NCI-H69 (cell line): Measurements from ENCODE around the gene MRRF.

ENCODE experiments used
- DNase-seq: peaks from one replicate; lab custom pipeline; 2025; lab: John Stamatoyannopoulos, UW

Gene MRRF

DNA sequence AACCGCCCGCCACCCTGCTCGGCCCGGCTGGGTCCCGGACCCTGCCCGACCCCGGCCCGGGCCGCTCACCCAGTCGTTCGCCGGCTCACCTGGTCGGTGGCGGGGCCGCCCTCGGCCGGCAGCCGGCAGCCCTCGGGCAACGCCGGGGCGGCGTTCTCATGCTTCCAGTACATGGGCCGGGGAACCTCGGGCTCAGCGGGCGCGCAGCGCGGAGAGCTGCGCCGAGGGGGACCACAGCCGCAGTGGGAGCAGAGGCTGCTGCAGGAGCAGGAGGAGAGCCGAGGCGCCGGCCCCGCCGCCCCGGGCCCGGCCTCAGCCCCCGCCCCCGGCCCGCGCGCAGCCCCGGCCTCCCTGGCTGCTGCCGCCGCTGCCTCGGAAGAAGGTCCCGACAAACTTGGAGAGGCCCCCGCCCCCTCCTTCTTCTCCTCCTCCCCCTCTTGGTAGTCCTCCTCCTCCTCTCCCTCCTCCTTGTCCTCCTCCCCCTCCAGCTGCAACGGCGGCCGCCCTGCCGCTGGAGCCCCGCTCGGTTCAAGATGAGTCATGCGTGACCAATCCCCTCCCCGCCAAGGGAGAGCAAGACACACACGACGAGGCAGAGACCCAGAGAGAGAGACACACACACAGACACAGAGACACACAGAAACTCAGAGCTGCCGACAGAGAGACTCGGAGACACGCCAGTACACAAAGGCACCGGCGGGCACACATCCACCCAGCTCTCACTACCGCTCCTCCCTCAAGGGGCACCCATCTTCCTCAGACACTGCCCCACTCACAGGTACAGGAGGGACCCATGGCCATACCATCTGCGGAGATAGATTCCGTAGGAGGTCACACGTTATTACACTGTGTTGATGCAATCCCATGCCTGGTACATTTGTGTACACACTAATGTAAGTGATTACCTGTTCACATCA lies 35.9 kb upstream of the MRRF start, which contains the start of gene LHX6:
TSS of gene LHX6 (minus strand) at position 390 of the 917 bp plus-strand sequence. CDS start at position 173, 217 bp downstream.
- DNase-seq, result peak; percentile 52

GRCh38 chr9:122229485-122229837 lies 35.2 kb upstream of the MRRF start:
- DNase-seq, result no peak

DNA sequence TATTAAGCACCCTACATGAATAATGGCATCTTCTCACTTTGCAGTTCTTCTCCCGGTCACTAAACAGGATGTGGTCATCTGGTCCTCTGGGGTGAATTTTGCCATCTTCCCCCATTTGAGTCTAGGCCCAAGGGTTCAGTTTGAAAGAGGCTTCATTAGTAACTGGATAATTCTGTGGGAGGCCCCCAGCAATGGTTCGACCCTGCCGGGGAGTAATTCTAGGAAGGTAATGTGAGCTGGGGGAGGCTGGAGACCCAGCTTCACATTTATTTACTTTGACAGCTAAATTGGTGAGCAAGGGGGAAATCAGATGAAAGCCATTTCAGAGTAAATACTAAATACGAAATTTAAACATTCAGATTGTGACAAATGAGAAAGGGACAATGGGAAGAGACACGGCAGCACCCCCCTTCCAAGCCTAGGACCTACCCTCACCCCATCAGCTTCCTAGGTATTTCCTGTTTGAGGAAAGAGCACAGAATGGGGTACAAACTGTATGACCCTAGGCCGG lies 31.8 kb upstream of the MRRF start:
- no peak for DNase-seq

- DNase-seq, result no peak
These were observed 30.5 kb upstream of the MRRF start for GRCh38 chr9:122234022-122234748.

- no peak for DNase-seq
These were observed 28.0 kb upstream of the MRRF start for GRCh38 chr9:122236681-122237080.

DNA sequence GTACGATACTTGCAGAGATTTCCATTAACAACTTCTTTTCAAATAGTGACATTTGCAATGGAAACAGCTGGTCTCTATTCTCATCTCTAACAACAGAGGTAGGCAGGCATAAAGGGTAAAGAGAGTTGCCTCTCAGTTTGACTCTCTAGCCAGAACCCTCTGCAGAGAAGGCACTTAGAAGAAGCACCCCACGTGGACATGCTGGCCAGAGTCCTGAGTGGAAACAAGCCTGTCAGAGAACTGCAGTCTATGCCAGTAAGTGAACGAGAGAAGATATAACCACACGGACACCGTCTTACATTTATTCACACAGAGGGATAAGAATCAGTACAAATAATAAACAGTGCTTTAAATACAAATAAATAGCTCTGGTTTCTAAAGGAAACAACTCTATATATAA lies 25.0 kb upstream of the MRRF start:
- no peak for DNase-seq

GRCh38 chr9:122244349-122244748 lies 20.3 kb upstream of the MRRF start:
- no peak for DNase-seq

GRCh38 chr9:122246666-122247065 lies 18.0 kb upstream of the MRRF start:
- no peak for DNase-seq

DNA sequence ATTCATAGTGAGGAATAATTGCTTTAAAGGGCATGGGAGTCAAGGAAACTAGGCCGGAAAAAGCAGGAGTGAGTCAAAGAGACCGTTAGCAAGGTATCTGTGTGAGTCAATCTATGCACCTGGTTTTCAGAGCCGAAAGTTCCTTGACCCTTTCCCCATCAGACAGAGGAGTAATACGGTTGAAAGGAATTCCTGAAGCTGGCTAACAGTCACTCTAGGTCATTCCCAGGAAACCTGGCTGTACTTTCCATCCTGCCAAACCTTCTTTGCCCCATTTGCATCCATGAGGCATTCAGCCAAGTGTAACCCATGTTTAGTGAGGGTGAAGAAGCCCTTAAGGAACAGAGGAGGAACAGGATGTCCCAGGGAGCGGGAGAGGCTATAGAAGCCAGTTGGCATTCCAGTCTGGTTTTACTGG lies 16.2 kb upstream of the MRRF start:
- DNase-seq, result no peak

DNA sequence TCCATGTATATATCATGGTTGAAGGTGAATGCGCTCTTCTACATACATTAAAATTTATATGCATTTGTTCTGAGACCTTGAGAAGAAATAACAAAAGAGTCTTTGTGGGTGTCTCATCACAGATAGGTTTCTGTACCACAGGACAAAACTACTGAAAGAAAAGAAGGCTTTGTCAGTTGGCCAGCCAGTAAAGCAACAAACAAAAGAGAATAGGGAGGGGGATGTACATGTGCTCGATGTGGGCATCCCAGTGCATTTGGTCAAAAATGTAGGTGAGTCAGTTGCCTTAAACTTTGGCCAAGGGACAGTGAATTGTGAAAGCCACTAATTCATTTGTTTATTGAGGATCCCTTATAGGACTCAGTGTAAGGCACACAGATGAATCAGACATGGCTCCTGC lies 13.3 kb upstream of the MRRF start:
- DNase-seq, result no peak

- no peak for DNase-seq
These were observed 11.9 kb upstream of the MRRF start for GRCh38 chr9:122252796-122253195.

GRCh38 chr9:122254761-122255160 lies 9.9 kb upstream of the MRRF start:
- no peak for DNase-seq

DNA sequence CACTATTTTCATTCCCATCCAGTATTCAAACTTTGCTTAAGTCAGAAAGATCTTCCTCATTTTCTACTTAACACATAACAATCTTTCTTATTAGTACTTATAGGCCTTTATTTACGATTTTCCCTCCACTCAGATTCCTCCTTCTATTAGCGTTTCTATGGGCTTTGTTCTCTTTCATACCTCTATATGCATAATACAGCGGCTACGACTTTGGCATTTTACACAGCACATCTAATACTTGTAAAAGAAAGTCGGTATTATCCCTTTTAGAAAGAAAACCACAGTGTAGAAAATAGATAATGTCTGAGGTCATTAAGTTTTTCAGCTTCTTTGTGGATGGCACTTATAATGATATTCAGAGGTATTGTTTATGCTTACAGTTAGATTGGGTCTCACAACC lies 8.5 kb upstream of the MRRF start:
- no peak for DNase-seq

- DNase-seq, result no peak
These were observed 5.7 kb upstream of the MRRF start for GRCh38 chr9:122258886-122259415.

GRCh38 chr9:122261469-122261881 lies 3.2 kb upstream of the MRRF start:
- peak; percentile 94 for DNase-seq

DNA sequence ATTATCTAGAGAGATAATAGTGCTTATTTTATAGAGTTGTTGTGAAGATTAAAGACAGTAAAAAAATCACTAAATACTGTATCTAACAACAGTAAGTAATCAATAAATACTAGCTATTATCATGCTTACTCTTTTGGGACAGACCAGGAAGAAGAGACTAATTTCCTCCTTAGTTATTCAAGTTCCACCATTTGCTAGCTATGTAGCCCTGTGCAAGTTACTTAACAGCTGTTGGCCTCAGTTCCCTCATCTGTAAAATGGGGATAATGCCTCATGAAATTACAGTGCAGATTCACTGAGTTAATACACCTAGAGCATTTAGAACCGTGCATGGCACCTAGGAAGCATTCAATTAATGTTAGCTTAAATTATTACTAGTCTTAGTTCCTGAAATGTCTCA lies 2.6 kb upstream of the MRRF start:
- DNase-seq, result no peak

DNA sequence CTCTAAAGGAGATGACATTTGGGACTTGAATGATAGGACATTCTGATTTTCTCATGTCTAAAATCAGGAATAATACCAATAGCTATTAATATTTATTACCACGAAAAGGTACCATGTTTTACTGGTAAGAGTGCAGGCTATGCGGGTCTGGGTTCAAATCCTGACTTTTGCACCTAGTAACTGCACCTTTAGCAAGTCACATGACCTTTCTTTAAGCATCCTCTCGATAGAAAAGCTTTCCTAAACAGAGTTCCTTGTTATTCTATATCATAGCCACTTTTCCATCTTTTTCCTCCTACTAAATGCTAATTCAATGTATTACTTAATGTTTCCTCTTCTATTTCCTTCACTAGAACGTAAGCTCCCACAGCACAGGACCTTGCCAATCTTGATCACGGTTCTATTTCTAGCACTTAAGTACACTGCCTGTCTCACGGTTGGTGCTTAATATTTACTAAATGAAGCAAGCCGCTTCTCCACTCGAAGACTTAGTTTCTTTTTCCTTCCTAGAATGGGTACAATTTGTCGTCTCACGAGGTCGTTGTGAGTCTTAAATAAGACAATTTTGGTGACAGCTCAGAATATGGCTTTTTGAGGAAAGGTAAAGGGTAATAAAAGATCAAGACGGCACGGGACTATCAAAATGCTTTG lies 858 bp upstream of the MRRF start:
- peak; percentile 41 for DNase-seq

DNA sequence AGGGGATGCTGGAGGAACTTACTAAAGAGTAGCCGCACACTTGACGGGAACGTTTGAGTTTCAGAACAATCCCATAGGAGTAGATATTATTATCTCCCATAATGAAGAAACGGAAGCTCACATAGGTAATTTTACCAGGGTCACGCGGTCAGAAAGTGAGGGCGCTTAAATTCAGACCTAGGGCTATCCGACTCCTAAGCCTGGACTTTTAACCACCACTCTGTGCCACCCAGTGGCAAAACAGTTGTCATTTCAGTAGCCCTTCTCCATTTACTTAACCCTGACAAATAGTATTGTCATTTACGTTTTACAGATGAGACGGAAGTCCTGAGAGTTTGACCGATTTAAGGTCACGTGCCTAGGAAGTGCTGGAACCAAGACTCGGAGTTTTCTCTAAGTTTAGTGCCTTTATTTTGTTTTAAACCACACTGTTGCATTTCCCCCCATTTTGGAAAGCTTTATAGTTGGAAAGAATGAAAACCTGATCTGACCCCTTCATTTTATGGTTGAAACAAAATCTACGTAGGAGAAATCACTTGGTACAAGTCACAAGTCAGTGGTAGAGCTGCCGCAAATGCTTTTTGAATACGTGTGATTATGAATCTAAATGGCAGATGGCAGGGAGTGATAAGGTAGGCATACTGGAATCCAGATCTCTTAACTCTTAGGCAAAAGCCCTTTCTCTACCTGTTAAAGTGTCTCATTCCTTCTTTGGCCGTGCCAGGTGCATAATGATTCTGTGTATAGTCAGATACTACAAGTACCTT lies 650 bp downstream of the MRRF start:
- DNase-seq, result peak; percentile 62

- no peak for DNase-seq
These were observed 3.5 kb downstream of the MRRF start for GRCh38 chr9:122268041-122268814.

DNA sequence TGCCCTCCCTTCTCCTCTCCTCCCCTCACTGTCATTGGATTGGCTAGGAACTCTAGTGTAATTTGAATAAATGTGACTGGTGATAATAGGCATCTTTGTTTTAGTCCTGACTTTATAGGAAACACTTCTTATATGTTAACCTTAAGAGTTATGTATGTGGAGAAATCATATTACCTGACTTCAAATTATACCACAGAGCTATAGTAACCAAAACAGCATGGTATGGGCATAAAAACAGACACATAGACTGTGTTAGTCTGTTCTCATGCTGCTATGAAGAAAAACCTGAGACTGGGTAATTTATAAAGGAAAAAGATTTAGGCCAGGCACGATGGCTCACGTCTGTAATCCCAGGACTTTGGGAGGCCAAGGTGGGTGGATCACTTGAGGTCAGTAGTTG lies 9.4 kb downstream of the MRRF start:
- DNase-seq, result no peak

DNA sequence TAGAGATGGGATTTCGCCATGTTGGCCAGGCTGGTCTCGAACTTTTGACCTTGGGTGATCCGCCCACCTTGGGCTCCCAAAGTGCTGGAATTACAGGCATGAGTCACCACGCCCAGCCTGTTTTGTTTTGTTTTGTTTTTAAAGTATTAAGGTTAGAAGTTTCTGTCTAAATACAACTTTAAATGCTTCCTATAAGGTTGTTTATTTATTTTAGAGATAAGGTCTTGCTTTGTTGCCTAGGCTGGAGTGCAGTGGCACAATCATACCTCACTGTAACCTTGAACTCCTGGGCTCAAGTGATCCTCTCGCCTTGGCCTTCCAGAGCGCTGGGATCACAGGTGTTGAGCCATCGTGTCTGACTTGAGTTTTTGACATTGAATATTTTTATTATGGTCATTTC lies 11.4 kb downstream of the MRRF start:
- DNase-seq, result no peak
